NCI-H748 (cell line): ENCODE results near the gene KLRC3.
"Not testable (repeated sequence)": the region's sequence is repeated elsewhere in the genome, so short reads cannot be mapped to it uniquely, and the experiment has no call there.

Source experiments
- DNase-seq: peaks from one replicate; lab custom pipeline; 2025; ENCODE audit not compliant: unreplicated experiment; lab: John Stamatoyannopoulos, UW

KLRC3 gene

DNA sequence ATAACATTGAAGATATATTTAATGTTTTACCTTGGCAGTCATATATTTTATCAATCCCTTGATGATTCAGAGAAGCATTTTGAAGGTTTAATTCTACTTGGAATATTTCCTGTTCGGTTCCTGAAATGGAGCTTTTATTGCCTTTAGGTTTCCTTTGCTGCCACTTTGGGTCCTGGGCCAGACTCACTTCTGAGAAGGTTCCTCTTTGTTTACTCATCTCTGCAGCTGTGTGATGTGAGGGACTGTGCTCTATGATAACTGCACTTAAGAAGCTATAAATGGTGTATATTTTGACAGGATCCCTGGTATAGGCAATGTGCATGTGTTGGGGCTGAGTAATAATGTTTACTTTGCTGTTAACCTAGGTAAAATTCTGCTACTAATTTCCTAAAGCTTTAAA lies at the start of gene KLRC3:
Gene KLRC3, minus strand, starts transcription at position 262 of the 400 bp plus-strand sequence. Its CDS starts 45 bp downstream, at position 217.
- DNase-seq, result not testable (repeated sequence)

DNA sequence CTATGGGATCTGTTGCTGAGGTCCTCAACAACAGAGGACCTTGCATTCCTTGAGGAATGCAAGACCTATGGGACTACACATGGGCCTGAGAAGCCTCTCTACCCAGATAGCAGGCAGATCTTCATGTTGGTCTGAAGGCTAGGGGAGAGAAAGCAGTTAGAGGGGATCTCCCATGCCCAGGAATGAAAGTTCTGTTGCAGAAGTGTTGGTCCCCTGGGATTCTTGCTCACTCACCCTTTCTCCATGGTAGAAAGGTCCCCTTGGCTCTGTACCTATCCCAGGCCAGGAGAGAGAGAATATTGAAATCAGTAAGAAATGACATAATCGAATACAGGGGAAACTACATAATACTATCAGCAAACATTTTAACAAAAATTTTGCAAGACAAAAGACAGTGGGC lies 49.3 kb upstream of the KLRC3 start:
- DNase-seq, result no peak

DNA sequence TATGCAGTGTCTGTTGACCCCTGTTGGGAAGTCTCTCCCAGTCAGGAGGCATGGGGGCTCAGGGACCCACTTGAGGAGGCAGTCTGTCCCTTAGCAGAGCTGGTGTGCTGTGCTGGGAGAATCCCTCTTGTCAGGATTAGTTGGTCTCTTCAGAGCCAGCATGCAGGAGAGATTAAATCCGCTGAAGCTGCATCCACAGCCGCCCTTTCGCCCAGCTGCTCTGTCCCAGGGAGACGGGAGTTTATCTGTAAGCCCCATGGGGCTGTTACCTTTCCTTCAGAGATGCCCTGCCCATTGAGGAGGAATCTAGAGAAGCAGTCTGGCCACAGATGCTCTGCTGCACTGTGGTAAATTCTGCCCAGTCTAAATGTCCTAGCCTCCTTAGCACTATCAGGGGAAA lies 45.9 kb upstream of the KLRC3 start:
- no peak for DNase-seq

DNA sequence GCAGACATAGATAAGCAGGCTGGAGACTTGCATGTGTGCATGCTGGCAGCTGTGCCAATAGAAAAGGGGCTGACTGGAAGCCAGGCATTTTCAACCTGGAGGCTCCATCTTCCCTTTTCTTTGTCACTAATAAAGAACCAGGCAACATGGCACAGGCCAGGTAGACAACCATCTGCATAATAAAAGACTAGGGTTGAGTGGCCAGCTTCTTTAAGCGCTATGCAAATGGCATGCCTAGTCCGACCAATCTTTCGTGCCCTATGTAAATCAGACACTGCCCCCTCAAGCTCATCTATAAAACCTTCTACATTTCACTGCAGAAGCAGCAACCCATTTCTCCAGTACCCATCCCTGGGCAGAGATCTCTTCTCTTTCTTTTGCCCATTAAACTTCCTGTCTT lies 37.4 kb upstream of the KLRC3 start:
- no peak for DNase-seq

DNA sequence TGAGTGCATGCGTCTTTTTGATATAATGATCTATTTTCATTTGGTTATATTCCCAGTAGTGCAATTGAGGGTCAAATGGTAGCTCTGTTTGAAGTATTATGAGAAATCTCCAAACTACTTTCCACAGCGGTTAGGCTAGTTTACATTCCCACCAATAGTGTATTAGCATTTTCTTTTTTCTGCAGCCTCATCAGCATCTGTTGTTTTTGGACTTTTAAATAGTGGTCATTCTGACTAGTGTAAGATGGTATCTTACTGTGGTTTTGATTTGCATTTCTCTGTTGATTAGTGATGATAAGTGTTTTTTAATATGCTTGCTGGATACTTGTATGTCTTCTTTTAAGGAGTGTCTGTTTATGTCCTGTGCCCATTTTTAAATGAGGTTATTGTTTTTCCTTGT lies 36.5 kb upstream of the KLRC3 start:
- no peak for DNase-seq

DNA sequence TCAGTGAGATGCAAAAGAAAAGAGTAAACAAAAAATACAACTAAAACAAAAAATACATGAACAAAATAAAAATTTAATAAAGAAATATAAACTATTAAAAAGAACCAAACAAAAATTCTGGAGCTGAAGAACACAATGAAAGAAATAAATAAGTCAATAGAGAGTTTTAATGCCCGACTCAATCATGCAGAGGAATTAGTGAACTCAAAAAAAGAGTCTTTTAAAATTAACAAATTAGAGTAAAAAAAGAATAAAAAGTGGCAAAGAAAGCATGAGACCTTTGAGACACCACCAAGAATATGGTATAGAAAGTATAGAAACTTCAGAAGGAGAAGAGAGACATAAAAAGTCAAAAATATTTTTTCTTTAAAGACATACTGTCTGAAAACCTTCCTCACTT lies 35.4 kb upstream of the KLRC3 start:
- DNase-seq, result no peak

DNA sequence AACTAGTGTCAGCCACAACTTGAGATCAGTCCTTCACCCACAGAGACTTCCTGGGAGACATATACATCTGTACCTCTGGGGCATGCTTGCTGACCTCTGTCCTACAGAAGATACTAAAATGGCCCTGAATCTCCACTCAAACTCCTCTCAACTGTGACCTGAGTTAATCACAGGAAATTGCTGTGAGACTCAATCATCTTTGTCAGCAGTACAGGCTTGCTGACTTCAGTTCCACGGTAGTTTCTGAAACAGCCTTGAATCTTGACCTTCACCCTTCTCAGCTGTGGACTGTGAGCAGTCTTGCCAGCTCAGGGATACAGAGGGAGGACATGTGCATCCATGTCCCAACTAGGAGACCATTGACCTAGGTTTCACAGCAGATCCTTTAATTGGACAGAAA lies 34.1 kb upstream of the KLRC3 start:
- DNase-seq, result no peak

DNA sequence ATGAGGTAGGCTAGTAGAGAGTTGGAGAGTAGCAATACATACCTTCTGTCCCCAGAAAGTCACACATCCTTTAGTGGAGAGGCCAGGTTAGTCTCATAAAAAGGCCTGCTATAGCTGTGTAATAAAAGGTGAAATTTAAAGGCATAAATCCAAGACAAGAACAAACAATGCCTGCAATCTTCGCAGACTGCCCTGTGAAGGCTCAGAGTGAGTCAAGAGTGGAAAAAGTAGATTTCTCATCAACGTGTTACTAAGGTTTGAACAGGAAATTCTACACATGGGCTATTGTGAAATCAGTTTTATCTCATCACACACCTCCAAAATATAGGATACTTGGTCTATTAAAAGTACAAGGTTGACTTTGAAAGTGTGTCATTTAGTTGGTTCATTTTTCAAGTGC lies 32.8 kb upstream of the KLRC3 start, which contains the start of gene KLRC1:
Gene KLRC1, minus strand, starts transcription at position 222 of the 400 bp plus-strand sequence. CDS start 2,221 bp downstream, outside the sequence.
- no peak for DNase-seq

DNA sequence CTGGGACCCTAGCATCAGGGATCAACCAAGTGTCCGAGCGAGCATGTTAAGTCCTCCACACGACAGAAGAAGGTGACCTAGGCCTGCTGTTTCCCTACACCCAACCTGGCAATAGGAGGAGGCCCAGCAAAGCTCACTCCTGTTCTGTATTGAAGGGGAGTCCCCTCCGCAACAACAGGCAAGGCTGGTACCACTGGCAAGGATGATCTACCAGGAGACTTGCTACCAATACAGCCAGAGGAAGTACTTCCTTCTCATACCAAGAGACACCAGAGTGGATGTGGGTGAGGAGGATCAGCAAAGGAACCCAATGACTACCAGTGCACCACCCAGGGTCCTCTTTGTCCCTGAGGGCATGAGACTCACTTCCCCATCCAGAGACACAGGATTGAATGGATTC lies 27.8 kb upstream of the KLRC3 start:
- DNase-seq, result no peak

DNA sequence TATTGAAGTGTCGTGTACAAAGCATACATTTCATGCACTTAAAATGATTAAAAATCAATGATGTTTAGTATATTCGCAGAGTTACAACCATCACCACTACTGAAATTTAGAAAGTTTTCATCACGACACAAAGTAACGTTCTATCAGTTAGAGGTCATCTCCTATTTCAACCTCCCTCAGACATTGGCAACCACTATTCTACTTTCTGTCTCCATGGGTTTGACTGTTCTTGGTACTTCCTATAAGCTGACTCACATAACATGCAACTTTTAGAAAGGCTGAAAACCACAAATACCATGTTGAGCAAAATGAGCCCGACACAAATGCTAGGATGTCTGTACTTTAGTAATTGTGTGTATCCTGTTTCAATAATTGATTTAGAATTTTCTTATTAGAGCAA lies 25.7 kb upstream of the KLRC3 start:
- DNase-seq, result not testable (repeated sequence)

DNA sequence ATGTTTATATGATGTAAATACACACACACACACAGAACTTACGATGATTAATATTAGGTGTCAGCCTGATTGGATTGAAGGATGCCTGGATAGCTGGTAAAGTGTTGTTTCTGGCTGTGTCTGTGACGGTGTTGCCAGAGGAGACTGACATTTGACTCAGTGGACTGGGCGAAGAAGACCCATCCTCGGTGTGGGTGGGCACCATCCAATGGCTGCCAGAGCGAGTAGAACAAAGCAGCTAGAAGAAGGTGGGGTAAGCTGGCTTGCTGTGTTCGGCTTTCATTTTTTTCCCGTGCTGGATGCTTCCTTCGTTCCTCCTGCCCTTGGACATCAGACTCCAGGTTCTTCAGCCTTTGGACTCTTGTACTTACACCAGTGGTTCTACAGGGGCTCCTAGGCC lies 20.7 kb upstream of the KLRC3 start:
- DNase-seq, result not testable (repeated sequence)

DNA sequence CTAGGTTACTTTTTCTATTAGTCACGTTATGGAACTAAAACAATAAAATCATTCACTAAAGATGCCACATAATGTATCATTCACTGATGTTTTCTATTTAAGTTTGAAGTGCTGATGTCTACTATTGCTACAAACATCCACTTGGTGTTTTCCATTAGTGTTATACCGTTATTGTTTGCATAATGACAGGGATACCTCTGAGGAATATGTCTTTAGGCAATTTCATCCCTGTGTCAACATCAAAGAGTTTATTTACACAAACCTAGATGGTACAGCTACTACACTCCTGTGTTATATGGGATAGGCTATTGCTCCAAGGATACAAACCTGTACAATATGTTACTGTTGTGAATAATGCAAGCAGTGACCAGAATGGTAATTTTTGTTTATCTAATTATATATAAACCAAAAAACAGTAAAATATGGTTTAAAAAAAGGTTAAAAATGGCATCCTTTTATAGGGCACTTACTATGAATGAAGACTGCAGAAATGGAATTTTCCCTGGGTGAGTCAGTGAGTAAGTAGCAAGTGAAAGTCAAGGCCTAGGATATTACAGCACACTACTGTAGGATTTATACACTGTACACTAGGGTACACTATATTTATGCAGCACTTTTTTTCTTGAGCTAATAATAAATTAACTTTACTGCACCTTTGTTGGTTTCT lies 19.3 kb upstream of the KLRC3 start:
- peak; percentile 72 for DNase-seq

DNA sequence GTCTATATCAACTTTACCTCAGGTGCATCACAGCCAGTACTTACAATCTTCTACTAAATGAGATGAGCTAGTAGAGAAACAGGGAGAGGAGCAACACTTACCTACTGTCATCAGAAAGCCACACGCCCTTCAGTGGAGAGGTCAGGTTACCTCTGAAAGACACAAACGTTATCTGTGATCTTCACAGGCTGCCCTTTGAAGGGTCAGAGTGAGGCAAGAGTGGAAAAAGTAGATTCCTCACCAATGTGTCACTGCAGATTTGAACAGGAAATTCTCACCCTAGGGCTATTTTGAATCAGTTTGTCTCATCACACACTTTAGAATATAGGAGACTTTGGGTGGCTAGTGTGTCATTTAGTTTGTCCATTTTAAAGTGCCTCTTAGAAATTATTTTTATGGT lies 17.2 kb upstream of the KLRC3 start:
- DNase-seq, result not testable (repeated sequence)

DNA sequence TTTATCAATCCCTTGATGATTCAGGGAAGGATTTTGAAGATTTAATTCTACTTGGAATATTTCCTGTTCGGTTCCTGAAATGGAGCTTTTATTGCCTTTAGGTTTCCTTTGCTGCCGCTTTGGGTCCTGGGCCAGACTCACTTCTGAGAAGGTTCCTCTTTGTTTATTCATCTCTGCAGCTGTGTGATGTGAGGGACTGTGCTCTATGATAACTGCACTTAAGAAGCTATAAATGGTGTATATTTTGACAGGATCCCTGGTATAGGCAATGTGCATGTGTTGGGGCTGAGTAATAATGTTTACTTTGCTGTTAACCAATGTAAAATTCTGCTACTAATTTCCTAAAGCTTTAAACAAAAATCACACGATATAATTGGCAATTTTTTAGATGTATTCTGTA lies 15.4 kb upstream of the KLRC3 start, which contains the start of gene KLRC2:
Gene KLRC2, minus strand, starts transcription at position 195 of the 400 bp plus-strand sequence. Its CDS starts 24 bp downstream, at position 171.
- peak; percentile 8 for DNase-seq

DNA sequence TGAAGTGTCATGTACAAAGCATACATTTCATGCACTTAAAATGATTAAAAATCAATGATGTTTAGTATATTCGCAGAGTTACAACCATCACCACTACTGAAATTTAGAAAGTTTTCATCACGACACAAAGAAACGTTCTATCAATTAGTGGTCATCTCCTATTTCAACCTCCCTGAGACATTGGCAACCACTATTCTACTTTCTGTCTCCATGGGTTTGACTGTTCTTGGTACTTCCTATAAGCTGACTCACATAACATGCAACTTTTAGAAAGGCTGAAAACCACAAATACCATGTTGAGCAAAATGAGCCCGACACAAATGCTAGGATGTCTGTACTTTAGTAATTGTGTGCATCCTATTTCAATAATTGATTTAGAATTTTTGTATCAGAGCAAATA lies 10.2 kb upstream of the KLRC3 start:
- DNase-seq, result not testable (repeated sequence)

DNA sequence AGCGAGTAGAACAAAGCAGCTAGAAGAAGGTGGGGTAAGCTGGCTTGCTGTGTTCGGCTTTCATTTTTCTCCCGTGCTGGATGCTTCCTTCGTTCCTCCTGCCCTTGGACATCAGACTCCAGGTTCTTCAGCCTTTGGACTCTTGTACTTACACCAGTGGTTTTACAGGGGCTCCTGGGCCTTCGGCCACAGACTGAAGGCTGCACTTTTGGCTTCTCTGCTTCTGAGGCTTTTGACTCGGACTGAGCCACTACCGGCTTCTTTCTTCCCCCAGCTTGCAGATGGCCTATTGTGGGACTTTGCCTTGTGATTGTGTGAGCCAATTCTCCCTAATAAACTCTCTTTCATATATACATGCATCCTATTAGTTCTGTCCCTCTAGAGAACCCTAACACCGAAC lies 5.5 kb upstream of the KLRC3 start:
- not testable (repeated sequence) for DNase-seq

DNA sequence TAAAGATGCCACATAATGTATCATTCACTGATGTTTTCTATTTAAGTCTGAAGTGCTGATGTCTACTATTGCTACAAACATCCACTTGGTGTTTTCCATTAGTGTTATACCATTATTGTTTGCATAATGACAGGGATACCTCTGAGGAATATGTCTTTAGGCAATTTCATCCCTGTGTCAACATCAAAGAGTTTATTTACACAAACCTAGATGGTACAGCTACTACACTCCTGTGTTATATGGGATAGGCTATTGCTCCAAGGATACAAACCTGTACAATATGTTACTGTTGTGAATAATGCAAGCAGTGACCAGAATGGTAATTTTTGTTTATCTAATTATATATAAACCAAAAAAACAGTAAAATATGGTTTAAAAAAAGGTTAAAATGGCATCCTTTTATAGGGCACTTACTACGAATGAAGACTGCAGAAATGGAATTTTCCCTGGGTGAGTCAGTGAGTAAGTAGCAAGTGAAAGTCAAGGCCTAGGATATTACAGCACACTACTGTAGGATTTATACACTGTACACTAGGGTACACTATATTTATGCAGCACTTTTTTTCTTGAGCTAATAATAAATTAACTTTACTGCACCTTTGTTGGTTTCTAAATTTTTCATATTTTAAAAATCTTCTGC lies 4.0 kb upstream of the KLRC3 start:
- DNase-seq, result peak; percentile 1

DNA sequence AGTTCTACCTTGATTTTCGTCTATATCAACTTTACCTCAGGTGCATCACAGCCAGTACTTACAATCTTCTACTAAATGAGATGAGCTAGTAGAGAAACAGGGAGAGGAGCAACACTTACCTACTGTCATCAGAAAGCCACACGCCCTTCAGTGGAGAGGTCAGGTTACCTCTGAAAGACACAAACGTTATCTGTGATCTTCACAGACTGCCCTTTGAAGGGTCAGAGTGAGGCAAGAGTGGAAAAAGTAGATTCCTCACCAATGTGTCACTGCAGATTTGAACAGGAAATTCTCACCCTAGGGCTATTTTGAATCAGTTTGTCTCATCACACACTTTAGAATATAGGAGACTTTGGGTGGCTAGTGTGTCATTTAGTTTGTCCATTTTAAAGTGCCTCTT lies 1.8 kb upstream of the KLRC3 start:
- DNase-seq, result not testable (repeated sequence)

DNA sequence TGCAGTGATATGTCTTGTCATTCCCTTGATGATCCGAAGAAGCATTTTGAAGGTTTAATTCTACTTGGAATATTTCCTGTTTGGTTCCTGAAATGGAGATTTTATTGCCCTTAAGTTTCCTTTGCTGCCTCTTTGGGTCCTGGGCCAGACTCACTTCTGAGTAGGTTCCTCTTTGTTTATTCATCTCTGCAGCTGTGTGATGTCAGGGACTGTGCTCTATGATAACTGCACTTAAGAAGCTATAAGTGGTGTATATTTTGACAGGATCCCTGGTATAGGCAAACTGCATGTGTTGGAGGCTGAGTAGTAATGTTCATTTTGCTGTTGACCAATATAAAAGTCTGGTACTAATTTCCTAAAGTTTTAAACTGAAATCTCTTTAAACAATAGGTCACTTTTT lies 11.0 kb downstream of the KLRC3 start, which contains the start of gene KLRC4:
Gene KLRC4, minus strand, starts transcription at position 366 of the 400 bp plus-strand sequence. Its CDS starts 182 bp downstream, at position 184.
- DNase-seq, result peak; percentile 3

DNA sequence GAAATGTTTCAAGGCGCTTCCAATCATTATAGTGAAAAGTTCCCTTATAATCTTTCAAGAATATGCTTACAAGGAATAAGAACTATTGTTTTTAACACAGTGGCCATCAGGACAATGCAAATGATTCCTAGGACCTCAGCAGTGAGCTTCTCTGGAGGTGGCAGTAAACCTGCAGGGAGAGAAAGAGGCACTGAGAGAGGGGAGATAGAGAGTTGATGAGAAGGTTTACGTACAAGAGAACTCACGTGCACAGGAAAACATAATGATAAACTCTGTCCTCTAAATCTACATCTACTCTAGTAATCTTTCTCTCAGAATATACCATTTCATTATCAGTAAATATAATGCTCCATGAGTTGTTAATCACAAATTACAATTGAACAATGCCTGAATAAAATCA lies 11.6 kb downstream of the KLRC3 start:
- no peak for DNase-seq

DNA sequence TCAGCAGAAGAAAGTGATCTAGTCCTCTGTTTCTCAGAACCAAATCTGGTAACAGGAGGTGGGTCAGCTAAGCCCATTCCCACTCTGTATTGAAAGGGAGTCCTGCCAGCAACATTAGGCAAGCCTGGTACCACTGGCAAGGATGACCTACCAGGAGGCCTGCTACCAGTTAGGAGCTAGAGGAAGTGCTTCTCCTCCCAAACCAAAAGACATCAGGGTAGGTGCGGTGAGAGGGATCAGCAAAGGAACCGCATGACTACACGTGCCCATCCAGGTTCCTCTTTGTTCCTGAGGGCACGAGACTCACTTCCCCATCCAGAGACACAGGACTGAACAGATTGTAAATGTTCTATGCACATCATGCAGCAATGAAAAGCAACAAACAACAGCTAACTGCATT lies 13.7 kb downstream of the KLRC3 start:
- no peak for DNase-seq

DNA sequence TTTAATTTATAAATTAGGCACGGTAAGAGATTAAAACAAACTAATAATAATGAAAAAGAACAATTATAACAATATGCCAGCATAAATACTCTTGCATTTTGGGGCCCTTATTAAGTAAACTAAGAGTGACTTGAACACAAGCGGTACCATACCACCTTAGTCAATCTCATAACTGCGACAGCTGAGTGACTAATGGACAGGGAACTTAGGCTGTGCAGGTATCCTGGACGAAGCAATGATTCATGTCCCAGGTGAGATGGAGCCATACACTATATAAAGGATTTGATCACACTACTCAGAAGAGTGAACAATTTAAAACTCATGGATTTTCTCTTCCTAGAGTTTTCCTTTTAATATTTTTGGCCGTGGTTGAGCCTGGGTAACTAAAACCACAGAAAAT lies 15.1 kb downstream of the KLRC3 start:
- no peak for DNase-seq
